Left ventricle myocardium inferior (tissue), 1 donor: ENCODE results near the gene PRDX5. TPM values are rescaled to one million over a fixed set of nuclear protein-coding genes. Genes with fewer than 3 reads are reported as not detected.

Experiments
- DNase-seq: peaks from one replicate; pipeline ENCODE4 v3.0.0-alpha.2; 2020
- H3K27ac ChIP-seq: fragments of 200-600 bp; replicated peaks from 2 replicates; pipeline ENCODE4 v1.8.0; 2021
- H3K27me3 ChIP-seq: fragments of 200-600 bp; 2 replicates; pipeline ENCODE4 v1.8.0; 2021; ENCODE audit warnings: low read depth
- H3K36me3 ChIP-seq: fragments of 200-600 bp; 2 replicates; pipeline ENCODE4 v1.8.0; 2021
- H3K4me1 ChIP-seq: fragments of 200-600 bp; 2 replicates; pipeline ENCODE4 v1.8.0; 2021
- H3K4me3 ChIP-seq: fragments of 200-600 bp; 2 replicates; pipeline ENCODE4 v1.8.0; 2021; ENCODE audit warnings: mild to moderate bottlenecking, moderate library complexity
- H3K9me3 ChIP-seq: fragments of 200-600 bp; replicated peaks from 2 replicates; pipeline ENCODE4 v1.8.0; 2021
- intact Hi-C: fragments of 100-400 bp; cut with micrococcal nuclease; formaldehyde crosslinking; loops from one replicate; pipeline ENCODE4 v1.11.0; 2022
- total RNA-seq: library from RNA; stranded (reverse); fragmentation: NEBNext Ultra II Directional; extraction: Animal tissue kit (Norgen Biotek cat#: 25700); gene quantifications from one replicate; pipeline ENCODE4 v1.2.1, GENCODE V29; 2021
- TF ChIP-seq, protein P1 (sequence below): fragments of 200-600 bp; IDR thresholded peaks from 2 replicates; pipeline ENCODE4 v1.8.0; 2021; ENCODE audit warnings: antibody characterized with exemption, mild to moderate bottlenecking, borderline replicate concordance
- donor health status: DM: no; HTN: yes; CAD: no; lungs with severe emphysema.

PRDX5 gene
- total RNA-seq, 1 donor from 2014 or later = 321 TPM

GRCh38 chr11:64356498-64357411 is 38.8 kb downstream of the PRDX5 start:
- H3K4me1 ChIP-seq = peaks cover 48% of the 10 kb centered on the region
- peaks cover 15% of the 10 kb centered on the region for H3K36me3 ChIP-seq
- intact Hi-C loops = no loop called here
- DNase-seq = no peak
- TF ChIP-seq, protein P1, sequence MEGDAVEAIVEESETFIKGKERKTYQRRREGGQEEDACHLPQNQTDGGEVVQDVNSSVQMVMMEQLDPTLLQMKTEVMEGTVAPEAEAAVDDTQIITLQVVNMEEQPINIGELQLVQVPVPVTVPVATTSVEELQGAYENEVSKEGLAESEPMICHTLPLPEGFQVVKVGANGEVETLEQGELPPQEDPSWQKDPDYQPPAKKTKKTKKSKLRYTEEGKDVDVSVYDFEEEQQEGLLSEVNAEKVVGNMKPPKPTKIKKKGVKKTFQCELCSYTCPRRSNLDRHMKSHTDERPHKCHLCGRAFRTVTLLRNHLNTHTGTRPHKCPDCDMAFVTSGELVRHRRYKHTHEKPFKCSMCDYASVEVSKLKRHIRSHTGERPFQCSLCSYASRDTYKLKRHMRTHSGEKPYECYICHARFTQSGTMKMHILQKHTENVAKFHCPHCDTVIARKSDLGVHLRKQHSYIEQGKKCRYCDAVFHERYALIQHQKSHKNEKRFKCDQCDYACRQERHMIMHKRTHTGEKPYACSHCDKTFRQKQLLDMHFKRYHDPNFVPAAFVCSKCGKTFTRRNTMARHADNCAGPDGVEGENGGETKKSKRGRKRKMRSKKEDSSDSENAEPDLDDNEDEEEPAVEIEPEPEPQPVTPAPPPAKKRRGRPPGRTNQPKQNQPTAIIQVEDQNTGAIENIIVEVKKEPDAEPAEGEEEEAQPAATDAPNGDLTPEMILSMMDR = peak; percentile 20
- no peaks in the 10 kb centered on the region for H3K27me3 ChIP-seq
- H3K4me3 ChIP-seq = no peak overlapping the region
- no peaks in the 10 kb centered on the region for H3K9me3 ChIP-seq
- peak overlapping the region; percentile 92 for H3K27ac ChIP-seq

DNA sequence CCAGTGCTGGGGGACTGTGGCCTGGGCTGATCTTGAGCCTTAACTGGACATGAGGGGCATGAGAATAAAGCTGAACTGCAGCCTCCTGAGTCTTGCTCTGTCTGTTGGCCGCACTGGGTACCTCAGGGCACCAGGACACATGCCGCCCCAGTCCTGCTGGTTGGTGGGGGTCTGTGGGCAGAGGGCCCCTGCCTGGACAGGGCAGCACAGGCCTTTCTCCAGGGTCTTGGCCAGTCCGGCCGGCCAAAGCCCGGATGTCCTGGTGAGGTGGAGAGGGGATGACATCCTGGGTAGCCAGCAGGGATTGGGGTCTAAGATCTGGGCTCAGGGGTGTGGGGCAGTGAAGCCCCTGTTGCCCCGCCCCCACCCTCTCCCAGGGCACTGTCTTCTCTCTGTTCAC is 39.5 kb downstream of the PRDX5 start:
- H3K4me3 ChIP-seq = no peak overlapping the region
- peaks cover 22% of the 10 kb centered on the region for H3K36me3 ChIP-seq
- TF ChIP-seq, protein P1 = no peak
- no peaks in the 10 kb centered on the region for H3K27me3 ChIP-seq
- intact Hi-C loops = no loop called here
- H3K4me1 ChIP-seq = peaks cover 48% of the 10 kb centered on the region
- no peak for DNase-seq
- H3K9me3 ChIP-seq = no peaks in the 10 kb centered on the region
- H3K27ac ChIP-seq = peak overlapping the region; percentile 92

- DNase-seq = no peak
- H3K27me3 ChIP-seq = no peaks in the 10 kb centered on the region
- H3K36me3 ChIP-seq = peaks cover 28% of the 10 kb centered on the region
- H3K4me3 ChIP-seq = peak overlapping the region; percentile 83
- peak overlapping the region; percentile 92 for H3K27ac ChIP-seq
- intact Hi-C loops = no loop called here
- TF ChIP-seq, protein P1 = no peak
- H3K9me3 ChIP-seq = no peaks in the 10 kb centered on the region
- H3K4me1 ChIP-seq = peaks cover 48% of the 10 kb centered on the region
These were observed 40.1 kb downstream of the PRDX5 start for GRCh38 chr11:64357904-64358535.

- H3K36me3 ChIP-seq = peaks cover 33% of the 10 kb centered on the region
- H3K27me3 ChIP-seq = no peaks in the 10 kb centered on the region
- TF ChIP-seq, protein P1 = no peak
- no peaks in the 10 kb centered on the region for H3K9me3 ChIP-seq
- intact Hi-C loops = no loop called here
- H3K4me1 ChIP-seq = peaks cover 48% of the 10 kb centered on the region
- DNase-seq = no peak
- peak overlapping the region; percentile 83 for H3K4me3 ChIP-seq
- peak overlapping the region; percentile 92 for H3K27ac ChIP-seq
These were observed 40.6 kb downstream of the PRDX5 start for GRCh38 chr11:64358536-64358906.

DNA sequence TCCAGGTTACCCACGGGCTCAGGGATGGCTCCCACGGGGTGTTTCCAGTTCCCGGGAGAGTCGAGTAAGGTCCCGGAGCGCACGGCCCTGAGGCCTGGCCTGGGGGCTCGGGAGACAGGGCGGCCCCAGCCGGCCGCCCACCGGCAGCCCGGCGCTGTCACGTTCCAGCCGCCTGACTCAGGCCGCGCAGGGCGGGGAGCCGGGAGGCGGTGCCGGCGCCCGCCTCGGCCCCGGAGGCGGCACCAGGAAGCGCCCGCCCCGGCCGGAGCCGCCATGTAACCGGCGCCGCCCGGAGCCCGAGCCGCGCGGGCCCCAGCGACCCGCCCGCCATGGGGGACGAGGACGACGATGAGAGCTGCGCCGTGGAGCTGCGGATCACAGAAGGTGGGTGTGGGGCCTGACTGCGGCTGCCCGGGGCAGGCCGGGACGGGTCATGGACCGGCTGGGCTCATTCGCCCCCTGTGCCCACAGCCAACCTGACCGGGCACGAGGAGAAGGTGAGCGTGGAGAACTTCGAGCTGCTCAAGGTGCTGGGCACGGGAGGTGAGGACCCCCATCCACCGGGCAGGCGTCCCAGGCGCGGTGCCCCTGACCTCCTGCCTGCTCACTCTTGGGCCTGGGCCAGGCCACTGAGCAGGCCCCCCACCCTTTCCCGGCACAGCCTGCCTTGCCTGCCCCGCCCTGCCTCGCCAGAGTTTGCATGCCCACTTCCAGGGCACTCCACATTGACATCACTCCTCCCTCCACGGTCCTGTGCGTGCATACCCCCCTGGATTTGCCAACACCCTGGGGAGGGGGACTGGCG is 41.2 kb downstream of the PRDX5 start, which contains the start of gene RPS6KA4:
Gene RPS6KA4, plus strand, starts transcription at position 256 of the 805 bp plus-strand sequence. Its CDS starts 74 bp downstream, at position 330.
- H3K27me3 ChIP-seq = no peaks in the 10 kb centered on the region
- intact Hi-C loops = no loop called here
- peak within 1 kb of the TSS; percentile 92 for H3K27ac ChIP-seq
- DNase-seq = peak; percentile 68
- TF ChIP-seq, protein P1 = peak; percentile 8
- no peaks in the 10 kb centered on the region for H3K9me3 ChIP-seq
- peaks cover 39% of the 10 kb centered on the region for H3K36me3 ChIP-seq
- H3K4me1 ChIP-seq = peaks cover 48% of the 10 kb centered on the region
- H3K4me3 ChIP-seq = peak within 1 kb of the TSS; percentile 83
